ENCODE data around the gene MYL4.
"Not testable (repeated sequence)": the region's sequence is repeated elsewhere in the genome, so short reads cannot be mapped to it uniquely, and the experiment has no call there.

MYL4 gene

GRCh38 chr17:47223007-47223406 is 13.9 kb downstream of the MYL4 start:
- no peak for DNase-seq

- DNase-seq: no peak
Observed at GRCh38 chr17:47223460-47223859, 14.3 kb downstream of the MYL4 start.

- not testable (repeated sequence) for DNase-seq
Observed at GRCh38 chr17:47224077-47224476, 14.9 kb downstream of the MYL4 start.

- no peak for DNase-seq
Observed at GRCh38 chr17:47224966-47225365, 15.8 kb downstream of the MYL4 start.

GRCh38 chr17:47225436-47225858 is 16.3 kb downstream of the MYL4 start:
- DNase-seq: no peak

- no peak for DNase-seq
Observed at GRCh38 chr17:47225911-47226688, 17.0 kb downstream of the MYL4 start.

GRCh38 chr17:47227862-47228261 is 18.7 kb downstream of the MYL4 start:
- DNase-seq: no peak

GRCh38 chr17:47229535-47230443 is 20.6 kb downstream of the MYL4 start:
- peak; percentile 52 for DNase-seq

GRCh38 chr17:47230864-47231263 is 21.7 kb downstream of the MYL4 start:
- DNase-seq: no peak

GRCh38 chr17:47231334-47231733 is 22.2 kb downstream of the MYL4 start:
- DNase-seq: no peak

- no peak for DNase-seq
Observed at GRCh38 chr17:47231866-47232265, 22.7 kb downstream of the MYL4 start.

- DNase-seq: no peak
Observed at GRCh38 chr17:47232465-47232864, 23.3 kb downstream of the MYL4 start.

GRCh38 chr17:47235506-47235905 is 26.4 kb downstream of the MYL4 start:
- DNase-seq: no peak

- no peak for DNase-seq
Observed at GRCh38 chr17:47235923-47236322, 26.8 kb downstream of the MYL4 start.

GRCh38 chr17:47237841-47238240 is 28.7 kb downstream of the MYL4 start:
- no peak for DNase-seq

GRCh38 chr17:47238321-47239010 is 29.3 kb downstream of the MYL4 start:
- no peak for DNase-seq

GRCh38 chr17:47239619-47239966 is 30.4 kb downstream of the MYL4 start:
- DNase-seq: no peak

GRCh38 chr17:47239967-47240651 is 31.0 kb downstream of the MYL4 start:
- DNase-seq: peak; percentile 37

- DNase-seq: no peak
Observed at GRCh38 chr17:47240806-47241205, 31.7 kb downstream of the MYL4 start.

GRCh38 chr17:47242648-47243047 is 33.5 kb downstream of the MYL4 start:
- DNase-seq: no peak

- no peak for DNase-seq
Observed at GRCh38 chr17:47243737-47244598, 34.8 kb downstream of the MYL4 start.

GRCh38 chr17:47244697-47245096 is 35.5 kb downstream of the MYL4 start:
- DNase-seq: no peak

Measured in KG1 (cell line).